Adrenal gland (tissue), 19 donors: ENCODE measurements around the gene TMED7. TPM values are rescaled to one million over a fixed set of nuclear protein-coding genes. Genes with fewer than 3 reads are reported as not detected.
"Not testable (repeated sequence)": the region's sequence is repeated elsewhere in the genome, so short reads cannot be mapped to it uniquely, and the experiment has no call there.

ENCODE experiments used
- DNase-seq, 7 donors: peaks; one replicate each; pipeline ENCODE4 v3.0.0-alpha.2; 2019 to 2020
- H3K27ac ChIP-seq, 5 donors: fragments of 200-600 bp; sonication (generic) in 4 of 5; 1 replicate in 3 of 5; 2 replicates in 2 of 5; pipeline versions ENCODE4 v1.5.1 to v1.8.0; 2016 to 2020; ENCODE audit warnings: mild to moderate bottlenecking in 1 of 5
- H3K27me3 ChIP-seq: fragments of 200-600 bp; 2 replicates; pipeline ENCODE4 v1.8.0; 2021
- H3K36me3 ChIP-seq, 2 donors: fragments of 200-600 bp; replicated peaks in 1 of 2; 1 replicate in 1 of 2; 2 replicates in 1 of 2; pipeline versions ENCODE4 v1.5.1 to v1.8.0; 2018 to 2022
- H3K4me1 ChIP-seq, 2 donors: fragments of 200-600 bp; replicated peaks in 1 of 2; 1 replicate in 1 of 2; 2 replicates in 1 of 2; pipeline versions ENCODE4 v1.5.1 to v1.8.0; 2018 to 2021
- H3K4me3 ChIP-seq, 4 donors: fragments of 200-600 bp; sonication (generic) in 3 of 4; one replicate each; pipeline ENCODE4 v1.5.1; 2016 to 2018
- H3K9me3 ChIP-seq, 3 donors: fragments of 200-600 bp; sonication (generic) in 1 of 3; replicated peaks in 1 of 3; 1 replicate in 2 of 3; 2 replicates in 1 of 3; pipeline versions ENCODE4 v1.5.1 to v1.8.0; 2016 to 2021
- POLR2A ChIP-seq, 2 donors: fragments of 450-650 bp; IDR thresholded peaks; one replicate each; pipeline ENCODE4 v1.6.1; 2017; ENCODE audit warnings: antibody characterized with exemption in 2 of 2, mild to moderate bottlenecking in 2 of 2, moderate library complexity in 1 of 2
- WGBS, 4 donors: extraction: QIAGEN DNeasy Blood & Tissue Kit in 2 of 4; methylation state at CpG; one replicate each; pipeline versions ENCODE4 v1.1.5 to v1.1.7; 2013 to 2017; 5-methylcytosine and 5-hydroxymethylcytosine counted together
- intact Hi-C, 2 donors: fragments of 100-400 bp; cut with DNase I; formaldehyde crosslinking; loops; one replicate each; pipeline versions ENCODE4 v1.14.1 to v1.15.0; 2022 to 2023
- long read RNA-seq, 10 donors: library from polyadenylated mRNA in 3 of 10; unstranded in 2 of 10; stranded (forward) in 1 of 10; transcript quantifications; one replicate each; pipeline ENCODE4 v2.0.0 and lab custom pipeline, GENCODE V29; 2021 to 2026
- polyA plus RNA-seq, 3 donors: library from polyadenylated mRNA; stranded (reverse); fragments of 200-250 nt in 2 of 3; fragments of 350-450 nt in 1 of 3; fragmentation: Illumina TruSeq in 1 of 3; extraction: RNeasy Lipid Tissue Mini Kit (QIAGEN cat#74804) in 1 of 3; gene quantifications; one replicate each; pipeline ENCODE4 v1.2.3, GENCODE V29; 2013 to 2014
- total RNA-seq, 9 donors: library from RNA; depleted of rRNA in 4 of 9; stranded (reverse); fragments of >200 nt in 4 of 9; fragments of 120-200 nt in 1 of 9; fragmentation: NEBNext Ultra II Directional in 1 of 9; extraction: Animal tissue kit (Norgen Biotek cat#: 25700) in 1 of 9; gene quantifications; one replicate each; pipeline versions ENCODE4 v1.1.0 to v1.2.4, GENCODE V29; 2013 to 2023
- TF ChIP-seq, protein P1 (sequence below), 6 experiments: fragments of 450-650 bp in 4 of 6; fragments of 200-600 bp in 2 of 6; sonication (generic) in 1 of 6; IDR thresholded peaks; 1 replicate in 5 of 6; 2 replicates in 1 of 6; pipeline versions ENCODE4 v1.5.1 to v1.8.0; 2016 to 2021; ENCODE audit warnings: antibody characterized with exemption in 6 of 6, mild to moderate bottlenecking in 2 of 6, moderate library complexity in 1 of 6
- donor health status: healthy with polysubstance abuse.
- donor health status: Bipolar disorder and iron deficiency.
- donor health status: DM: yes; HTN: yes; CAD: no.
- donor health status: DM: no; HTN: no; CAD: no.
- donor health status: DM: no; HTN: no; CAD: no.
- donor health status: DM: yes; HTN: yes; CAD: no.

TMED7 gene
- total RNA-seq (100 to 1,000 TPM in 3 of 9 donors, 10 to 100 TPM in 6; 45.8 to 205 (median 89.9) TPM), polyA plus RNA-seq (100 to 1,000 TPM in 1 of 3 donors, 10 to 100 TPM in 1, 1 to 10 TPM in 1; 9.3 to 123 (median 13.5) TPM)
- long read RNA-seq, donor 1, transcript TMED7-201 (3 exons, 3,757 nt) = major isoform, 38 of 38 reads
- long read RNA-seq, donor 1, partial matches to known transcripts = 0 of 38 reads
- long read RNA-seq, donor 1, other reads (novel, unspliced or antisense) = 0 of 38 reads
- long read RNA-seq, donor 2, transcript TMED7-201 (3 exons, 3,757 nt) = major isoform, 23 of 23 reads
- long read RNA-seq, donor 2, partial matches to known transcripts = 0 of 23 reads
- long read RNA-seq, donor 2, other reads (novel, unspliced or antisense) = 0 of 23 reads
- long read RNA-seq, donor 3, transcript TMED7-201 (3 exons, 3,757 nt) = major isoform, 26 of 26 reads
- long read RNA-seq, donor 3, partial matches to known transcripts = 0 of 26 reads
- long read RNA-seq, donor 3, other reads (novel, unspliced or antisense) = 0 of 26 reads
- long read RNA-seq, donor 4, transcript TMED7-201 (3 exons, 3,757 nt) = major isoform, 19 of 22 reads
- long read RNA-seq, donor 4, partial matches to known transcripts = 0 of 22 reads
- long read RNA-seq, donor 4, other reads (novel, unspliced or antisense) = 3 of 22 reads
- long read RNA-seq, donor 5, transcript TMED7-201 (3 exons, 3,757 nt) = major isoform, 143 of 145 reads
- long read RNA-seq, donor 5, partial matches to known transcripts = 0 of 145 reads
- long read RNA-seq, donor 5, other reads (novel, unspliced or antisense) = 2 of 145 reads
- long read RNA-seq, donor 6, transcript TMED7-201 (3 exons, 3,757 nt) = major isoform, 18 of 22 reads
- long read RNA-seq, donor 6, partial matches to known transcripts = 1 of 22 reads
- long read RNA-seq, donor 6, other reads (novel, unspliced or antisense) = 3 of 22 reads
- long read RNA-seq, donor 7, transcript TMED7-201 (3 exons, 3,757 nt) = major isoform, 16 of 16 reads
- long read RNA-seq, donor 7, partial matches to known transcripts = 0 of 16 reads
- long read RNA-seq, donor 7, other reads (novel, unspliced or antisense) = 0 of 16 reads
- long read RNA-seq, donor 8, transcript TMED7-201 (3 exons, 3,757 nt) = major isoform, 34 of 34 reads
- long read RNA-seq, donor 8, partial matches to known transcripts = 0 of 34 reads
- long read RNA-seq, donor 8, other reads (novel, unspliced or antisense) = 0 of 34 reads
- long read RNA-seq, donor 9, transcript TMED7-201 (3 exons, 3,757 nt) = major isoform, 25 of 25 reads
- long read RNA-seq, donor 9, partial matches to known transcripts = 0 of 25 reads
- long read RNA-seq, donor 9, other reads (novel, unspliced or antisense) = 0 of 25 reads
- long read RNA-seq, donor 10, transcript TMED7-201 (3 exons, 3,757 nt) = major isoform, 7 of 7 reads
- long read RNA-seq, donor 10, partial matches to known transcripts = 0 of 7 reads
- long read RNA-seq, donor 10, other reads (novel, unspliced or antisense) = 0 of 7 reads

DNA sequence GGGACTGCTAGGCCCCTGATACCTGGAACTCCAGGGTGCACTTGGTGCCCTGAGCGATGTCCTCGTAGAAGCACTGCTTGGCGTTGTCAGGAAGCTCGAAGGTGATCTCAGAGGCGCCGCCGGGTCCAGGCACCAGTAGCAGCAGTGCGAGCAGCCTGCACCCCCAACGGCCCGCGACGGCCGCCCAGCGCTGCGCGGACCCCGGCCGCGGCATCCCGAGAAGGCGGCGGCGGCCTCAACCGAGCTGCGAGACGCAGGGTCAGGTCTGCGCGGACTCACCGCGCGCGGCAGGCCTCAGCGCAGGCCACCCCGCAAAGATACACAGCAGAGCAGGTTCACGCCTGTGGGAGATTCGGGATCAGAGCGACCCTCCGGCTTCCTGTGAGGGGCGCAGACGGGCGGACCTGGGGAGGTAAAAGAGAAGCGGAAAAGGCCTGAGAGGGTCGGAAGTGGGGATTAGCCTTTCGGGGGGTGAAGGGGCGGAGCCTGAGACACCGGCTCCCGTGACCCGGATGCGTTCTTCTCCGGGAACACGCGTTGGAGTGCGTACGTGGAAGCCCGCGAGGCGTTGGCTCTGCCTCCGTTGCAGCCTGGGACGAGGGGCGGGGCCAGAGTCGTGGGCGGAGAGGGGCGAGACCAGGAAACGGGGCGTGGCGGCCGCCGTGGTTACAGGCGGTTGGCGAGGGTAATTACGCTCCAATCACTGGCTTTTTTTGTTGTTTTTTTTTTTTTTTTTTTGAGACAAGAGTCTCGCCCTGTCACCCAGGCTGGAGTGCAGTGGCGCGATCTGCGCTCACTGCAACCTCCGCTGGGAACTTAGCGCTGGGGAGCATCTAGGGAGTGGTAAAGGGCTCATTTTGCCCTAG lies at the start of gene TMED7:
Gene TMED7 (minus strand): TSS at position 458 of the 866 bp plus-strand sequence. CDS start 244 bp downstream, at position 214.
- DNase-seq = peak; percentile 100
- Histone ChIP-seq H3K9me3 (no peaks in the 10 kb centered on the region), H3K36me3 (no peaks in the 10 kb centered on the region), H3K4me3 (peak within 1 kb of the TSS; percentile 68 to 89 (median 82)), H3K27me3 (no peaks in the 10 kb centered on the region), H3K4me1 (peaks cover 36 to 39% of the 10 kb centered on the region in 2 donors), H3K27ac (peak within 1 kb of the TSS; percentile 86 to 94 (median 93))
- intact Hi-C loops = no loop called here
- 0 to 1% (median 0%) methylated on average over 43 to 77 of the region's 77 CpGs for WGBS, 4 donors
- peak; percentile 71 to 89 for TF ChIP-seq POLR2A (IDR thresholded peaks at IDR 0.05)
- TF ChIP-seq, protein P1, sequence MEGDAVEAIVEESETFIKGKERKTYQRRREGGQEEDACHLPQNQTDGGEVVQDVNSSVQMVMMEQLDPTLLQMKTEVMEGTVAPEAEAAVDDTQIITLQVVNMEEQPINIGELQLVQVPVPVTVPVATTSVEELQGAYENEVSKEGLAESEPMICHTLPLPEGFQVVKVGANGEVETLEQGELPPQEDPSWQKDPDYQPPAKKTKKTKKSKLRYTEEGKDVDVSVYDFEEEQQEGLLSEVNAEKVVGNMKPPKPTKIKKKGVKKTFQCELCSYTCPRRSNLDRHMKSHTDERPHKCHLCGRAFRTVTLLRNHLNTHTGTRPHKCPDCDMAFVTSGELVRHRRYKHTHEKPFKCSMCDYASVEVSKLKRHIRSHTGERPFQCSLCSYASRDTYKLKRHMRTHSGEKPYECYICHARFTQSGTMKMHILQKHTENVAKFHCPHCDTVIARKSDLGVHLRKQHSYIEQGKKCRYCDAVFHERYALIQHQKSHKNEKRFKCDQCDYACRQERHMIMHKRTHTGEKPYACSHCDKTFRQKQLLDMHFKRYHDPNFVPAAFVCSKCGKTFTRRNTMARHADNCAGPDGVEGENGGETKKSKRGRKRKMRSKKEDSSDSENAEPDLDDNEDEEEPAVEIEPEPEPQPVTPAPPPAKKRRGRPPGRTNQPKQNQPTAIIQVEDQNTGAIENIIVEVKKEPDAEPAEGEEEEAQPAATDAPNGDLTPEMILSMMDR (IDR thresholded peaks at IDR 0.05) = peak in 3 of 6 experiments; percentile 30 to 35 (median 34)

DNA sequence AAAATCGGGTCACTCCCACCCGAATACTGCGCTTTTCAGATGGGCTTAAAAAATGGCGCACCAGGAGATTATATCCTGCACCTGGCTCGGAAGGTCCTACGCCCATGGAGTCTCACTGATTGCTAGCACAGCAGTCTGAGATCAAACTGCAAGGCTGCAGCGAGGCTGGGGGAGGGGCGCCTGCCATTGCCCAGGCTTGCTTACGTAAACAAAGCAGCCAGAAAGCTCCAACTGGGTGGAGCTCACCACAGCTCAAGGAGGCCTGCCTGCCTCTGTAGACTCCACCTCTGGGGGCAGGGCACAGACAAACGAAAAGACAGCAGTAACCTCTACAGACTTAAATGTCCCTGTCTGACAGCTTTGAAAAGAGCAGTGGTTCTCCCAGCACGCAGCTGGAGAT lies 48.9 kb upstream of the TMED7 start:
- DNase-seq, H3K27ac ChIP-seq, H3K4me3 ChIP-seq, H3K4me1 ChIP-seq, H3K36me3 ChIP-seq, intact Hi-C loops, H3K27me3 ChIP-seq, H3K9me3 ChIP-seq: not testable (repeated sequence)
- WGBS, 4 donors = 63 to 77% (median 70%) methylated on average over 8 to 11 of the region's 11 CpGs

GRCh38 chr5:115673596-115673995 lies 47.8 kb upstream of the TMED7 start:
- 0 to 37% (median 16%) methylated on average over 1 of the region's 1 CpG for WGBS, 4 donors
- TF ChIP-seq POLR2A (IDR thresholded peaks at IDR 0.05) = no peak
- TF ChIP-seq, protein P1 (IDR thresholded peaks at IDR 0.05) = no peak
- no peaks in the 10 kb centered on the region for H3K4me1 ChIP-seq

More at GRCh38 chr5:115673596-115673995, 47.8 kb upstream of the TMED7 start:
- DNase-seq = no peak
- Histone ChIP-seq H3K27me3 (no peaks in the 10 kb centered on the region), H3K27ac (no peak overlapping the region), H3K4me3 (no peak overlapping the region), H3K36me3 (no peaks in the 10 kb centered on the region), H3K9me3 (no peaks in the 10 kb centered on the region)
- intact Hi-C loops = no loop called here
